ES-I3 (cell line): ENCODE data around the gene FOXO6.
A peak's percentile ranks its signal among the peaks of the same experiment; 100 is the strongest.

Experiments used
- H3K36me3 ChIP-seq: 2 replicates; pipeline ENCODE4 v1.6.1; 2013; ENCODE audit warnings: mild to moderate bottlenecking, low read length, control low read depth, moderate library complexity; ENCODE audit not compliant: insufficient read depth
- H3K4me1 ChIP-seq: 2 replicates; pipeline ENCODE4 v1.6.1; 2013; ENCODE audit warnings: mild to moderate bottlenecking, control low read depth, low read length; ENCODE audit not compliant: insufficient read depth
- H3K9ac ChIP-seq: 2 replicates; pipeline ENCODE4 v1.6.1; 2013; ENCODE audit warnings: low read depth, mild to moderate bottlenecking, low read length, moderate library complexity
- H3K9me3 ChIP-seq: 2 replicates; pipeline ENCODE4 v1.6.1; 2013; ENCODE audit warnings: mild to moderate bottlenecking, low read length, moderate library complexity; ENCODE audit not compliant: control insufficient read depth, insufficient read depth

Gene FOXO6

DNA sequence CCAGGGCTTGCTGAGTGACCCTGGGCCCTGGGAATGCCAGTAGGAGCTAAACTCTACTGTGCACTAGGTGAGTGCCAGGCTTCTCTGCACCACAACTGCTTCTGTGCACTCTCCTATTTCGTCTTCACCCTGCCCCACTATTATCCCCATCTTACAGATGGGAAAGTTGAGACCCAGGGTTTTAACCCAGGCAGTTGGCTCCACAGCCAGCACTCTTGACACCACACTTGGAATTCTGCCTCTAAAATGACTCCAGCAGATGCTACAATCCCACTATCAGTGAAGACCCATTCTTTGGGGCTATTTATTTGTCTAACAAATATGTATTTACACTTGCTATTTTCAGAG is 56.1 kb downstream of the FOXO6 start:
- H3K9me3 ChIP-seq: no peaks in the 10 kb centered on the region
- H3K4me1 ChIP-seq: peaks cover 11% of the 10 kb centered on the region; the same call in 1 of the 2 replicates
- H3K9ac ChIP-seq: no peak overlapping the region
- no peaks in the 10 kb centered on the region for H3K36me3 ChIP-seq

DNA sequence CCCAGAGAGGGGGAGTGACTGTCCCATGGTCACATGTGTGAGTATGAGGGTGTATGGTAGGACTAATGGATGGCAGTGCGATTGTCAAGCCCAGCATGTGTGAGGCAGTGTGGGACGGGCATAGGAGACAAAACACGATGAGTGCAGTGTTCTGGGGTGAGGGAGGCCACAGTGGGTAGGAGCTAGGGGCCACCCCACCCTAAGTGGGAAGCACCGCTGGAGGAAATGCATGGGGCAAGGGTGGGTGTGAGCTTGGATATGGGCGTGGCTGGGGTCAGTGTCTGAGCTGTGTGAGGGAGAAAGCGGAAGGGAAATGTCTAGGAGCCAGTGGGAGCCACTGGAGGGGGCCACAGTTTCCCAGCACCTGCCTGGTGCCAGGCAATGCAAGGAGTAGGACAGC is 56.5 kb downstream of the FOXO6 start:
- Histone ChIP-seq H3K36me3 (no peaks in the 10 kb centered on the region), H3K4me1 (peaks cover 7% of the 10 kb centered on the region; the same call in 1 of the 2 replicates), H3K9ac (no peak overlapping the region), H3K9me3 (no peaks in the 10 kb centered on the region)

DNA sequence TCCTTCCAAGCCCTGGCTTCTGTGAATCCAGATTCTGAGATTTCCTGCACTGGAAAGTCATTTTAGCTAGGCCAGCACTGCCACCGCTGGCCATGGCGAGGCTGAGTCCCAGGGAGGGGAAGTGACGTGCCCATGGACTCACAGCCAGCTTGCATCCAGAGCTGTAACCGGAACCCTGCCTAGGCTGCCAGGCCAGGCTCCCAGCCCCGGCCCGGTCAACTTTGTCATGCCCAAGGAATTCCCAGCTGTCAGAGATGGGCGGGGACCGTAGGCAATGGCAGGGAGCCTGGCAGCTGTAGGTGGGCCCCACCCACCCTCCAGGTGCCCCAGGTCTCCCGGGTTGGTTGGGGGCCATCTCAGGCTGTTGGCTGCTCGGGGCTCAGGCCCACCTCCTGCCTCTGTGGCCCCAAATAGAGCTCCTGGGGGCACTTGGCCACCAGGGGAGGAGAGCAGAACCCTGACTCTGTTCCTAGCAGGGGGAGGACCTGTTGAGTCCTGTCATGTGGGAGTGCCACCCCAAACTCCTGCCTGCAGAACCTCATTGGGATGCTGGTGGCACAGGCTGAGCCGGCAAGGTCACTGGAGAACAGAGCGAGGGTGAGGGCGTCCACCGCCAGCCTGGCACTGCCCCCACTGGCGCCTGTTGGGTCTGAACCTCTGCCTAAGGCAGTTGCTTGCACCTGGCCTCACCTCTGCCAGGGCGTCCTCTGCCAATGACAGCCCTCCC is 57.8 kb downstream of the FOXO6 start:
- no peaks in the 10 kb centered on the region for H3K36me3 ChIP-seq
- no peaks in the 10 kb centered on the region for H3K9me3 ChIP-seq
- no peak overlapping the region for H3K9ac ChIP-seq
- H3K4me1 ChIP-seq: peaks cover 9% of the 10 kb centered on the region; the same call in 1 of the 2 replicates

DNA sequence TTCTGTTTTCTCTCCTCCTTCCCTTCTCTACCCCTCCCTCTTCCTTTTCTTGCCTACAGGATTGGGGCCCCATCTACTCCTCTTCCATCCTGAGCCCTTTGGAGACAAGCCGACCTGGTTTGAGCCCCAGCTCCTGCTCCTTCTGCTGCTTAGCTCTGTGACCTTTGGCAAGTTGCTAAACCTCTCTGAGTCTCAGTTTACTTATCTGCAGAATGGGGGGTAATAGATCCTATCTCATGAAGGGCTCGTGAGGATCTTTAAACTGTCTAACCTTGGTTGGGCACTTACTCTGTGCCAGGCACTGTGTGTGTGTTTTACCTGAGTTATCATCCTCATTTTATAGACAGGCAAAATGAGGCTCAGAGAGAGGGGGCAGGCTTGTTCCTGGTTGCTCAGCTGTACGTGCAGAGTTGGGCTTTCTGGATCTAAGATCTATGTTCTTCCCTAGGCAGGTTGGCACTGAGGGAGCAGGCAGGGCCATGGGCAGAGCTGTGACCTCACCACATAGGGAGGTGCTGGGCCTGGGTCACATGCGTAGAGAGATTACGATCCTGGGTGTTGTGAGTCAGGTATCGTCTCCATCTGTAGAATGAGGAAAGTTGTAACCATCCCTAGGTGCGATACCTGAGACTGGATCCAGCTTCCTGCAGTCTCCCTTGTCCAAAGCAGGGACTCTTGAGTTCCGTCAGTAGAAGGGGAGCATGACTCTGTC is 58.5 kb downstream of the FOXO6 start:
- H3K9me3 ChIP-seq: no peaks in the 10 kb centered on the region
- no peak overlapping the region for H3K9ac ChIP-seq
- no peaks in the 10 kb centered on the region for H3K36me3 ChIP-seq
- peaks cover 9% of the 10 kb centered on the region; the same call in 1 of the 2 replicates for H3K4me1 ChIP-seq

DNA sequence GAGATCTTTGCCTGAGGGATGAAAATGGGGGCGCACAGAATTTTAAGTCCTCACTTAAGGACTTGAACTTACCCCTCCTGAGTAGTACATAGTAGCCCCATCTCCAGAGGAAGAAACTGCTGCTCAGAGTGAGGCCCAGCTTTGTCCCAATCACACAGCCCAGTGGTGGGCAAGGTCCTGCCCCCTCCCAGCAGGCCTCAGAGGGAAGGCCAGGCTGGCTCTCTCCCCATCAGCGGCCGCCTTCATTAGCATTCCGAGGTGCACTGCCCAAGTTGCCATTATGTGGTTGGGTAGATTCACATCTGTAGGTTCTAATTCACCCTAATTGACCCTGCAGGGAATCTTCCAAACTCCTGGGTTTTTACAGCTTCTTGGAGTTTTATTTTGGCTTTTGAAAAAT is 59.1 kb downstream of the FOXO6 start:
- H3K36me3 ChIP-seq: no peaks in the 10 kb centered on the region
- H3K9ac ChIP-seq: no peak overlapping the region
- H3K4me1 ChIP-seq: peaks cover 9% of the 10 kb centered on the region; the same call in 1 of the 2 replicates
- no peaks in the 10 kb centered on the region for H3K9me3 ChIP-seq

DNA sequence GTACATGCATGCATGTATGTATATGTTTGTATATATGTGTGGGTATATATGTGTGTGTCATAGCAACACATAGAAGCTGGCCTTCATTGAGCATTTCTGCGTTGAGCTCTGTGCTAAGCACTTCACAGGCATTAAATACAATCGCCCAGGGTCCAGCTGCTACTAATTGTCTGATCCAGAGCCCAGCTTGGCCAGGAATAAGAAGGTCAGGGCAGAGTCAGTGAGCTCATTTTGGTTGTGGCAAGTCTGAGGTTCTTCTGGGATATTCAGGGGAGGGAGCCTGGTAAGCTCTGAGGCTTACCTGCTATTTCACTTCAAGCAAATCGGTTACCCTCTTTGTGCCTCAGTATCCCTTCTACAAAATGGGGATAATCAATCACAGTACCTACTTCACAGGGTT is 59.6 kb downstream of the FOXO6 start:
- peaks cover 9% of the 10 kb centered on the region; the same call in 1 of the 2 replicates for H3K4me1 ChIP-seq
- H3K36me3 ChIP-seq: no peaks in the 10 kb centered on the region
- no peak overlapping the region for H3K9ac ChIP-seq
- H3K9me3 ChIP-seq: no peaks in the 10 kb centered on the region

DNA sequence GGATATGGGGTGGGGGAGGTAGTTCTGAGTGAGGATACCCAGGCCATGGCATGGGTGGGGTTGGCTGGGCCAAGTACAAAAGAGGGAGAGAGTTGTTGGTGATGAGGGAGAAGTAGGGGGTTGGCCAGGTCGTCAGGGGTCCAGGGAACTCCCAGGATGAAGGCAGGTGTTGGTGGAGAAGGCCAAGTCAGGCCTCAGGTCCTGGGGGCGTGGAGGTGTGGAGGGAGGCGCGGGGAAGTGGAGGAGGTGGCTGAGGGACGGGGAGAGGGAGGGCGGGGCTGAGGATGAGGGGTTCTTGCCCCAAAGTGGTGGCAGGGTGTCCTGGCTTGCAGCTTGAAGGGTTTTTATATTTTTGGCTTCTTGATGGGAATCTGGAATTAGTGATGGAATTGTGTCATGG is 61.1 kb downstream of the FOXO6 start:
- Histone ChIP-seq H3K4me1 (peaks cover 9% of the 10 kb centered on the region; the same call in 1 of the 2 replicates), H3K9ac (no peak overlapping the region), H3K9me3 (no peaks in the 10 kb centered on the region), H3K36me3 (no peaks in the 10 kb centered on the region)

DNA sequence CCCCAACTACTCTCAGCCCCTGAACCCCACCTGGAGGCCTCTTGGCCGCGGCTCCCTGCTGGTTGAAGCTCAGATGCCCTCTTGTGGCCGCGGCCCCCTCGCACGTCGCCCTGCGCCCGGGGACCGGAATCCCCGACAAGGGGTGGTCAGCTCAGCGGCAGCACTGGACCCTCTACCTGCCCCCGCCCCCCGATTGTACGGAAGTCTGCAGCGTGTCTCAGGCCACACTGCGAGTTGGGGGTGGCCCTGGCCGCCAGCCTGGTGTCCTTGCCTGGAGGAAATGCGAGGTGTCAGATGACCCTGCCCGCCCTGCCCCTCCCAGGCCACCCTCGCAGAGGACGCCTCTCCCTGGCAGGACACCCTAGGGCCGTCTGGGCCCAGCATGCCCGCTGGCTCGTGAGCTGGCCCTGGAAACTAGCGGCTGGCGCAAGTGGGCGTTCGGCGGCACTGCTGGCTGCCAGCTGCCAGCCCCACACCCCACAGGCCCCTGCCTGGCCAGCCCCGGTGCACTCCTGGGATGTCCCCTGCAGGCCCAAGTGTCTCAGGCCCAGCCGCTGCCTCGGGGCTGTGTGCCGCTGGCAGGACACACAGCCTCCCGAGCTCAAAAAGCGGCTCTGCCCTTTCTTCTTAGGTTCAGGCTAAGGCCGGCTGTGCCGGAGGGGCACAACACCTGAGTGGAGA is 62.4 kb downstream of the FOXO6 start:
- H3K4me1 ChIP-seq: peaks cover 7% of the 10 kb centered on the region; the same call in 1 of the 2 replicates
- H3K9me3 ChIP-seq: no peaks in the 10 kb centered on the region
- no peaks in the 10 kb centered on the region for H3K36me3 ChIP-seq
- H3K9ac ChIP-seq: peak overlapping the region; percentile 2

DNA sequence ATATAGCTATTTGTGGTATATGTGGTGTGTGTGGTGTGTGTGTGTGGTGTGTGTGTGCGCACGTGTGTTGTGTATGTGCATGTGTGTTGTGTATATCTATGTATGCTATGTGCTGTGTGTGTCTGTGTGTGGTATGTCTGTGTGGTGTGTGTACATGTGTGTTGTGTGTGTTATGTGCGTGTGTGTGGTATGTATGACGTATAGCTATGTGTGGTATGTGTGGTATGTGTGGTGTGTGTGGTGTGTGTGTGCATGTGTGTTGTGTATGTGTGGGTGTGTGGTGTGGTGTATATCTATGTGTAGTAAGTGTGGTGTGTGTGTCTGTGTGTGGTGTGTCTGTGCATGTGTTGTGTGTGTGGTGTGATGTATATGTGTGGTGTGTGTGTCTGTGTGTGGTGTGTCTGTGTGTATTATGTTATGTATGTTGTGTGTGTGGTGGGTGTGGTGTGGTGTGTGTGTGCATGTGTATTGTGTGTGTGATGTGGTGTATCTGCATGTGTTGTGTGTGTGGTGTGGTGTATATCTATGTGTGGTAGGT is 63.4 kb downstream of the FOXO6 start:
- Histone ChIP-seq H3K36me3 (no peaks in the 10 kb centered on the region), H3K4me1 (peaks cover 5% of the 10 kb centered on the region; the same call in 1 of the 2 replicates), H3K9me3 (no peaks in the 10 kb centered on the region), H3K9ac (no peak overlapping the region)

DNA sequence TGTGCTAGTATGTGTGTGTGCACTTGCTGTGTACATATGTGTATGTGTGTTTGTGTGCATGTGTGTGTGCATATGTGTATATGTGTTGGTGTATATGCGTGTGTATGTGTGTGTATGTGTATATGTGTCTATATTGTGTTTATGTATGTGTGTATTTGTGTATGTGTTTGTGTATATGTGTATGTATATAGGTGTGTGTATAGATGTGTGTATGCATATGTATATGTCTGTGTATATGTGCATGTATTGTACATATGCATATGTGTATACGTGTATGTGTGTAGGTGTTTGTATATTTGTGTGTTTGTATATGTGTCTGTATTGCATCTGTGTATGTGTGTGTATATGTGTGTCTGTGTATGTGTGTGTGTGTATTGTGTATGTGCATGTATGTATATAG is 64.1 kb downstream of the FOXO6 start:
- H3K36me3 ChIP-seq: no peaks in the 10 kb centered on the region
- H3K9me3 ChIP-seq: no peaks in the 10 kb centered on the region
- peaks cover 5% of the 10 kb centered on the region; the same call in 1 of the 2 replicates for H3K4me1 ChIP-seq
- no peak overlapping the region for H3K9ac ChIP-seq

DNA sequence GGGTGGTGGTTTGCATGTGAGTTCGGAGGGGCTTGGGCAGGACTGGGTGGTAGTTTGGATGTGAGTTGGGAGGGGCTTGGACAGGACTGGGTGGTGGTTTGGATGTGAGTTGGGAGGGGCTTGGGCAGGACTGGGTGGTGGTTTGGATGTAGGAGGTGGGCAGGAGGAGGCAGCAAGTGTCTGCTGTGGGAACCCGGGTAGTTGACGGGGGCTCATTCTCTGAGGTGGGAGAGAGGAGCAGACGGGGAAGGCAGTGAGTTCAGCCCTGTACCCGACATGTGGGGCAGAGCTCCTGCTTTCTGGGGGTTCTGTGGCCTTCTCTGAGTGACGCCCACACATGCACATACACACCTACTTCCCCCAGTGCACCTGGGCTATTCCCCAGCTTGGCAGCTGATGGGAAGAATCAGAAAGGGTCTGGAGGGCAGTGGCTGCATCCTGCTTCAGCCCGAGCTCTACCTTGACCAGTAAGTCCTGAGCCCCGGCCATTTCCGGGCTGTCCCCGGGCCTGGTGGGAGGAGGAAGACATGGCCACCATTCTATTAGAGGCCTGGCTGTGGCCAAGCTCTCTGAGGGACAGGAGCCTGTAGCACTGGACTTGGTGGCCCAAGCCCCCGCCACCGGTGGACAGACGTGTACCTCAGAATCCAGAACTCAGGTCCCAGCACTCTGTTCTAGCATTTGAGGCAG is 65.1 kb downstream of the FOXO6 start:
- no peak overlapping the region for H3K9ac ChIP-seq
- no peaks in the 10 kb centered on the region for H3K36me3 ChIP-seq
- H3K9me3 ChIP-seq: no peaks in the 10 kb centered on the region
- peaks cover 5% of the 10 kb centered on the region; the same call in 1 of the 2 replicates for H3K4me1 ChIP-seq

DNA sequence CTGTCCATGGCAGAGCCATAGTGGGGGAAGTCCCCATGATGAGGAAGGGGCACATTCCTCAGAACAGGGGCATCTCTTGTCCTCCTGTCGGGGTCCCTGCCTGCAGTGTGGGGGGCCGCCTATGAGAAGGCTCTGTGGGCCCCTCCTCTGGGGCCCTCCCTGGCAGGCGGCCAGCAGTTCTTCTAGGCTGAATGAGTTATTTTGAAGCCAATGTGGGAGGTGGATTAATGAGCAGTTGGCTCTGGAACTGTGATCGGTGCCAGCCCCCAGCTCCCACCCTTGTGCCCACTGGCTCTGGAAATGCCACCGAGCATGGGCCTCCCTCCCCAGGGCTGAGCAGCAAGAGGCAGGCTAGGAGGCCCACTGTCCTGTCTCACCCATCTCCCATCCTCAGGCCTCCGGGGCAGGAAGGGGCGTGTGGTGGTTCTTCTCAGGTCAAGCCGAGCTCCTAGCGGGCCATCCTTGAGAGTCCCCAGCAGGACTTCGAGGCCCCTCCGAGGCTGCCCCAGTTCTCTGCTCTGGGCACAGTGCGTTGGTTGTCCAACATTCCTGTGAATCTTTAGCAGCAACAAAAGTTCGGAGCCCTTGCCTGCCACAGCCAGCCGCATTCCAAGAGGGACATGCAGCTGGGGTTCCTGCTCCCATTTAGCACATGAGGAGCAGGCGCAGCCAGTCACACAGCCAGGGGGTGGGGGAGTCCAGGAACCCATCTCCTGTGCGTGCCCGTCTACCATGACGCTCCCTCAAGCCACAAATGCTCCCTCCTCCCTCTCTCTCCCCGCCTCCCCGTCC is 66.1 kb downstream of the FOXO6 start:
- H3K36me3 ChIP-seq: no peaks in the 10 kb centered on the region
- peaks cover 5% of the 10 kb centered on the region; the same call in 1 of the 2 replicates for H3K4me1 ChIP-seq
- H3K9ac ChIP-seq: no peak overlapping the region
- no peaks in the 10 kb centered on the region for H3K9me3 ChIP-seq

DNA sequence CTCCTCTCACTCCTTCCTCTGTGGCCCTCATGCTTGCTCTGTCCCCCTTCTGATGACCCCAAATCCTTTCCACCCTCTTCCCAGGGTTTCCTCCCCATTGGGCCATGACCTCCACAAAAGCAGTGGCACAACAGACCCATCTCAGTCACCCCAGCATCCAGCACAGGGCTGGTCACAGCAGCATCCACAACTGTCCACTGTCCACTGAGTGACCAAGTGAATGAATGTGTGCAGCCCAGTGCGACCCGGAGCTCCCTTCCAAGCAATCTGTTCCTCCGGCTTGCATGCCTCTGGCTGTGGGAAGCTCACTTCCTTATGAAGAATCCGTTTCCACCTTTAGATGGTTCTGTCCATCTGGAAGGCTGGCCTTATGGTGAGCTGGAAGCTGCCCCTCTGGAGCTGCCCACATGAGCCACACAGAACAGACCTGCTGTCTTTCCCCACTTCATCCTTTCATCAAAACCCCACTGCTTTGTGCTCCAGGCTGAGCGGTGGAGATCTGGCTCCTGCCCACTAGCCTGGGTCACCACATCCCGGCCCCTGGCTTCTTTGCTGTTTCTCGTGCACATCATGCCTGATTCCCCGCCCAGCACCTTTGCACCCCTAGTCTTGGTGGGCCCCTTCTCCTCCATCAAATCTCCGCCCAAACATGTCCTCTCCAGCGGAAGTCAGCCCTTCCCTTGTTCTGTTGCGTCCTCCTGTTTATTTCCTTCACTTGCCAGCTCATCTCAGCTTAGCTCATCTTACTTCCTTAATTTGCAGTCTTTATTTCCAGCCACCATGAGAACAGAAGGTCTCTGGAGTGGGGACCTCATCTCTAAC is 66.9 kb downstream of the FOXO6 start:
- no peaks in the 10 kb centered on the region for H3K9me3 ChIP-seq
- peaks cover 6% of the 10 kb centered on the region; the same call in 1 of the 2 replicates for H3K4me1 ChIP-seq
- H3K9ac ChIP-seq: no peak overlapping the region
- no peaks in the 10 kb centered on the region for H3K36me3 ChIP-seq
